Measurements from ENCODE around the gene GTF2F2.

GRCh38 chr13:45082964-45083363 is 37.3 kb upstream of the GTF2F2 start:
- TF ChIP-seq EZH2 (IDR thresholded peaks at IDR 0.05; ENCODE audit: borderline replicate concordance, low read depth, low read length, poor library complexity, severe bottlenecking): no peak
- TF ChIP-seq CTCF (conservative IDR thresholded peaks at IDR 0.05; ENCODE audit: low read depth, low read length): no peak
